H1 (cell line): Measurements from ENCODE around the gene IGFBP1. TPM values are rescaled to one million over a fixed set of nuclear protein-coding genes. Genes with fewer than 3 reads are reported as not detected.

Experiments
- CTCF ChIA-PET: fragments of 300-600 bp; sonication (Branson Sonifier 250); formaldehyde crosslinking; loops from one replicate; lab custom pipeline; 2021; ENCODE audit not compliant: partially characterized antibody; lab: Charles Lee
- POLR2A ChIA-PET: fragments of 300-600 bp; sonication (Branson Sonifier 250); formaldehyde crosslinking; loops from one replicate; lab custom pipeline; 2021; ENCODE audit warnings: inconsistent platforms; ENCODE audit not compliant: partially characterized antibody; lab: Charles Lee
- DNase-seq, 2 experiments: peaks; one replicate each; pipeline versions ENCODE4 v3.0.0 to v3.0.0-alpha.2; 2010 to 2022; ENCODE audit warnings: low spot score in 2 of 2, low read depth in 1 of 2, mixed read lengths in 1 of 2
- FAIRE-seq: peaks from 2 replicates; lab custom pipeline; 2011; peaks lifted over from hg19 to GRCh38; lab: Jason Lieb, UNC
- H2AFZ ChIP-seq: 2 replicates; pipeline ENCODE4 v1.8.1; 2012; ENCODE audit warnings: low read length, inconsistent platforms
- H2AK5ac ChIP-seq: 2 replicates; pipeline ENCODE4 v1.6.1; 2013; ENCODE audit warnings: low read depth, low read length
- H2BK120ac ChIP-seq: replicated peaks from 2 replicates; pipeline ENCODE3; 2013; ENCODE audit warnings: low read depth, low read length, inconsistent platforms
- H2BK12ac ChIP-seq: 2 replicates; pipeline ENCODE4 v1.6.1; 2013; ENCODE audit warnings: low read depth, low read length
- H2BK15ac ChIP-seq: 2 replicates; pipeline ENCODE4 v1.6.1; 2013; ENCODE audit warnings: low read length
- H2BK20ac ChIP-seq: 2 replicates; pipeline ENCODE4 v1.6.1; 2013; ENCODE audit warnings: low read length
- H2BK5ac ChIP-seq: 2 replicates; pipeline ENCODE4 v1.6.1; 2013; ENCODE audit warnings: low read depth, low read length
- H3K14ac ChIP-seq: 2 replicates; pipeline ENCODE4 v1.6.1; 2013; ENCODE audit warnings: inconsistent platforms; ENCODE audit not compliant: insufficient read length
- H3K18ac ChIP-seq: 2 replicates; pipeline ENCODE4 v1.6.1; 2013; ENCODE audit warnings: low read length; ENCODE audit errors: extremely low read depth
- H3K23ac ChIP-seq: 2 replicates; pipeline ENCODE4 v1.6.1; 2013; ENCODE audit warnings: inconsistent platforms; ENCODE audit not compliant: insufficient read length
- H3K23me2 ChIP-seq: 2 replicates; pipeline ENCODE4 v1.6.1; 2013; ENCODE audit warnings: low read depth, low read length
- H3K27ac ChIP-seq: 2 replicates; pipeline ENCODE4 v1.6.1; 2011; ENCODE audit warnings: low read depth, low read length, inconsistent platforms
- H3K27me3 ChIP-seq, 4 experiments: replicated peaks in 1 of 4; 1 replicate in 1 of 4; 2 replicates in 3 of 4; pipeline versions ENCODE4 v1.6.1 to v1.8.1; 2011 to 2013; ENCODE audit warnings: low read length in 3 of 4, mild to moderate bottlenecking in 3 of 4, inconsistent platforms in 2 of 4, mixed read lengths in 2 of 4, moderate library complexity in 1 of 4; ENCODE audit not compliant: control insufficient read depth in 3 of 4, insufficient read depth in 3 of 4; ENCODE audit errors: extremely low read depth in 1 of 4
- H3K36me3 ChIP-seq, 4 experiments: 2 replicates each; pipeline versions ENCODE4 v1.6.1 to v1.8.1; 2011 to 2013; ENCODE audit warnings: mild to moderate bottlenecking in 4 of 4, low read length in 3 of 4, moderate library complexity in 2 of 4, control low read depth in 1 of 4, inconsistent platforms in 1 of 4; ENCODE audit not compliant: insufficient read depth in 4 of 4, control insufficient read depth in 2 of 4
- H3K4ac ChIP-seq: replicated peaks from 2 replicates; pipeline ENCODE3; 2013; ENCODE audit warnings: low read length, low read depth, mixed read lengths, inconsistent platforms; ENCODE audit not compliant: insufficient read length
- H3K4me1 ChIP-seq, 4 experiments: replicated peaks in 1 of 4; 1 replicate in 1 of 4; 2 replicates in 3 of 4; pipeline versions ENCODE4 v1.6.1 to v1.8.1; 2011 to 2013; ENCODE audit warnings: low read length in 3 of 4, inconsistent platforms in 2 of 4, mixed read lengths in 1 of 4; ENCODE audit not compliant: insufficient read depth in 4 of 4, control insufficient read depth in 3 of 4
- H3K4me2 ChIP-seq, 2 experiments: 2 replicates each; pipeline versions ENCODE4 v1.6.1 to v1.8.1; 2011 to 2013; ENCODE audit warnings: low read depth in 2 of 2, low read length in 2 of 2, control low read depth in 1 of 2, inconsistent platforms in 1 of 2, mild to moderate bottlenecking in 1 of 2; ENCODE audit not compliant: insufficient read depth in 1 of 2
- H3K4me3 ChIP-seq, 4 experiments: fragments of 200-600, 300-600 bp in 1 of 4; sonication (generic), shearing (Covaris generic), sonication (Bioruptor Twin) in 1 of 4; 2 replicates each; pipeline versions ENCODE4 v1.5.1 to v1.8.1; 2011 to 2016; ENCODE audit warnings: low read length in 4 of 4, low read depth in 3 of 4, control low read depth in 2 of 4, inconsistent platforms in 2 of 4, mild to moderate bottlenecking in 2 of 4, mixed read lengths in 1 of 4, moderate library complexity in 1 of 4; ENCODE audit not compliant: insufficient read depth in 2 of 4; ENCODE audit errors: extremely low read depth in 1 of 4
- H3K56ac ChIP-seq: replicated peaks from 2 replicates; pipeline ENCODE3; 2013; ENCODE audit warnings: low read depth, mild to moderate bottlenecking, mixed read lengths, low read length, inconsistent platforms; ENCODE audit not compliant: insufficient read length
- H3K79me1 ChIP-seq: 2 replicates; pipeline ENCODE4 v1.6.1; 2013; ENCODE audit warnings: low read depth, low read length, control low read depth
- H3K79me2 ChIP-seq, 2 experiments: 2 replicates each; pipeline versions ENCODE4 v1.6.1 to v1.8.1; 2012 to 2013; ENCODE audit warnings: low read length in 2 of 2, mild to moderate bottlenecking in 2 of 2, inconsistent platforms in 1 of 2; ENCODE audit not compliant: insufficient read depth in 2 of 2, control insufficient read depth in 1 of 2
- H3K9ac ChIP-seq, 4 experiments: replicated peaks in 1 of 4; 1 replicate in 1 of 4; 2 replicates in 3 of 4; pipeline versions ENCODE4 v1.6.1 to v1.8.1; 2011 to 2013; ENCODE audit warnings: low read depth in 3 of 4, low read length in 3 of 4, control low read depth in 2 of 4, mild to moderate bottlenecking in 2 of 4, moderate library complexity in 2 of 4, inconsistent platforms in 1 of 4; ENCODE audit errors: extremely low read depth in 1 of 4
- H3K9me3 ChIP-seq, 2 experiments: 2 replicates each; pipeline versions ENCODE4 v1.6.1 to v1.8.1; 2012 to 2013; ENCODE audit warnings: mild to moderate bottlenecking in 2 of 2, moderate library complexity in 2 of 2, control low read depth in 1 of 2, inconsistent platforms in 1 of 2, low read depth in 1 of 2, low read length in 1 of 2, mixed read lengths in 1 of 2; ENCODE audit not compliant: insufficient read depth in 2 of 2
- H4K20me1 ChIP-seq, 2 experiments: replicated peaks in 1 of 2; 2 replicates each; pipeline versions ENCODE3 to v1.8.1; 2011 to 2013; ENCODE audit warnings: inconsistent platforms in 2 of 2, low read length in 2 of 2, mild to moderate bottlenecking in 1 of 2; ENCODE audit not compliant: insufficient read depth in 2 of 2, control insufficient read depth in 1 of 2
- H4K5ac ChIP-seq: 2 replicates; pipeline ENCODE4 v1.6.1; 2013; ENCODE audit warnings: low read length, low read depth, mixed read lengths, inconsistent platforms; ENCODE audit not compliant: insufficient read length
- H4K8ac ChIP-seq: 2 replicates; pipeline ENCODE4 v1.8.0; 2013; ENCODE audit warnings: mild to moderate bottlenecking, moderate library complexity, low read length, inconsistent platforms; ENCODE audit not compliant: insufficient read depth; ENCODE audit errors: extremely low read depth
- H4K91ac ChIP-seq: replicated peaks from 2 replicates; pipeline ENCODE3; 2013; ENCODE audit warnings: low read length, mixed read lengths, inconsistent platforms; ENCODE audit not compliant: insufficient read length
- BACH1 ChIP-seq: IDR thresholded peaks from 2 replicates; pipeline ENCODE4 v1.6.1; 2012; ENCODE audit warnings: low read length, improper control_type of control experiment
- GABPA ChIP-seq: IDR thresholded peaks from 2 replicates; pipeline ENCODE4 v1.6.1; 2011; ENCODE audit warnings: mild to moderate bottlenecking, low read length, moderate library complexity, borderline replicate concordance; ENCODE audit not compliant: insufficient read depth
- NRF1 ChIP-seq: IDR thresholded peaks from 2 replicates; pipeline ENCODE4 v1.6.1; 2011; ENCODE audit warnings: mild to moderate bottlenecking, low read depth, low read length, improper control_type of control experiment
- WGBS, 2 experiments: shearing (Covaris generic) in 1 of 2; methylation state at CpG; one replicate each; pipeline versions ENCODE4 v1.1.6 to v1.1.7; 2013 to 2015; ENCODE audit warnings: low lambda C conversion rate in 2 of 2, mixed read lengths in 2 of 2, inconsistent platforms in 1 of 2, low coverage in 1 of 2, missing lambda C conversion rate in 1 of 2; ENCODE audit not compliant: insufficient replicate concordance in 2 of 2, insufficient coverage in 1 of 2, insufficient read length in 1 of 2; ENCODE audit errors: extremely low coverage in 1 of 2, missing lambda C conversion rate in 1 of 2; 5-methylcytosine and 5-hydroxymethylcytosine counted together
- polyA plus RNA-seq, 7 experiments: library from polyadenylated mRNA; depleted of rRNA in 3 of 7; stranded (reverse) in 5 of 7; unstranded in 2 of 7; fragments of >200 nt in 5 of 7; fragments of 200-250 nt in 2 of 7; gene quantifications; 1 replicate in 5 of 7; 2 replicates in 1 of 7; 4 replicates in 1 of 7; pipeline versions ENCODE4 v1.2.1 to v1.2.3, GENCODE V29; 2011 to 2013; ENCODE audit warnings: missing spikeins in 2 of 7, mixed read lengths in 2 of 7
- total RNA-seq: library from RNA; stranded (reverse); fragmentation: NEBNext Ultra II Directional; extraction: Animal tissue kit (Norgen Biotek cat#: 25700); gene quantifications from 2 replicates; pipeline ENCODE4 v1.2.1, GENCODE V29; 2021

IGFBP1 gene
- total and polyA plus RNA-seq, 2 of the 8 experiments (the other 6 are each of a cell fraction or from before 2014, with no cell fraction given): not detected

GRCh38 chr7:45891462-45892402 lies 3.4 kb downstream of the IGFBP1 start:
- no peaks in the 10 kb centered on the region for H4K20me1 ChIP-seq
- no peaks in the 10 kb centered on the region for H3K9me3 ChIP-seq
- ChIA-PET CTCF (interaction anchor here (0.9 to 3.8 kb wide), 17 partner anchors 9 to 1290 kb away, joined by 3 to 22 read pairs (median 6); partner anchors contain the start of gene IGFBP3), POLR2A (interaction anchor here (1.2 kb wide), 1 partner anchor 11 kb away, joined by 3 read pairs; no protein-coding TSS in a partner anchor)
- TF ChIP-seq BACH1 (no peak), NRF1 (no peak), GABPA (no peak)
- no peak overlapping the region for H2BK20ac ChIP-seq
- no peak overlapping the region for H3K9ac ChIP-seq
- no peak overlapping the region for H3K4me3 ChIP-seq
- H2AK5ac ChIP-seq: no peak overlapping the region
- no peak overlapping the region for H3K18ac ChIP-seq
- H3K4ac ChIP-seq: no peak overlapping the region
- H3K36me3 ChIP-seq: no peaks in the 10 kb centered on the region
- peaks cover 11% of the 10 kb centered on the region; the same call in 1 of the 2 replicates for H3K23me2 ChIP-seq
- no peak overlapping the region for H3K56ac ChIP-seq
- peaks cover 2 to 15% (median 9%) of the 10 kb centered on the region in 4 experiments for H3K4me1 ChIP-seq
- FAIRE-seq: no peak
- no peak overlapping the region for H2AFZ ChIP-seq
- H3K27ac ChIP-seq: no peak overlapping the region
- no peak overlapping the region for H4K8ac ChIP-seq
- H2BK120ac ChIP-seq: no peak overlapping the region
- no peak overlapping the region for H2BK5ac ChIP-seq
- no peak overlapping the region for H4K5ac ChIP-seq
- no peak overlapping the region for H3K4me2 ChIP-seq
- DNase-seq: no peak
- H3K14ac ChIP-seq: no peak overlapping the region
- H3K23ac ChIP-seq: no peak overlapping the region
- peaks cover 23 to 42% (median 35%) of the 10 kb centered on the region in 4 experiments for H3K27me3 ChIP-seq
- no peak overlapping the region for H4K91ac ChIP-seq
- H3K79me2 ChIP-seq: no peaks in the 10 kb centered on the region
- 88% methylated on average over 10 of the region's 10 CpGs; no CpG with 5 or more reads in 1 of the 2 experiments for WGBS, 2 experiments
- H2BK15ac ChIP-seq: no peak overlapping the region
- no peak overlapping the region; the same call in 1 of the 2 replicates for H2BK12ac ChIP-seq
- no peaks in the 10 kb centered on the region for H3K79me1 ChIP-seq
